SJCRH30 (cell line): Measurements from ENCODE around the gene PRDM12. TPM values are rescaled to one million over a fixed set of nuclear protein-coding genes. Genes with fewer than 3 reads are reported as not detected.

Experiments used
- DNase-seq, 2 experiments: peaks; one replicate each; pipeline ENCODE4 v3.0.0-alpha.2; 2015 to 2020
- H3K27ac ChIP-seq: fragments of 250-450 bp; sonication (Bioruptor Pico); 2 replicates; pipeline ENCODE4 v1.5.1; 2020; ENCODE audit warnings: mild to moderate bottlenecking, moderate library complexity
- H3K27me3 ChIP-seq: fragments of 250-450 bp; sonication (Bioruptor Pico); 2 replicates; pipeline ENCODE4 v1.5.1; 2020; ENCODE audit warnings: mild to moderate bottlenecking, moderate library complexity
- H3K36me3 ChIP-seq: fragments of 250-450 bp; sonication (Bioruptor Pico); 2 replicates; pipeline ENCODE4 v1.5.1; 2020; ENCODE audit warnings: mild to moderate bottlenecking, moderate library complexity
- H3K4me1 ChIP-seq: fragments of 250-450 bp; sonication (Bioruptor Pico); 2 replicates; pipeline ENCODE4 v1.5.1; 2020; ENCODE audit warnings: mild to moderate bottlenecking, moderate library complexity
- H3K4me3 ChIP-seq: fragments of 250-450 bp; sonication (Bioruptor Pico); 2 replicates; pipeline ENCODE4 v1.5.1; 2020; ENCODE audit warnings: mild to moderate bottlenecking, moderate library complexity
- H3K9me3 ChIP-seq: fragments of 250-450 bp; sonication (Bioruptor Pico); replicated peaks from 2 replicates; pipeline ENCODE4 v1.5.1; 2020; ENCODE audit warnings: mild to moderate bottlenecking, moderate library complexity
- total RNA-seq: library from RNA; depleted of rRNA; stranded (reverse); fragments of >200 nt; shearing (Covaris generic); gene quantifications from 2 replicates; pipeline ENCODE4 v1.2.3, GENCODE V29; 2014

PRDM12 gene
- total RNA-seq, 1 experiment from 2014 or later = 31.8 TPM

- Histone ChIP-seq H3K4me1 (peaks cover 18% of the 10 kb centered on the region), H3K36me3 (peaks cover 81% of the 10 kb centered on the region), H3K27ac (no peak overlapping the region), H3K27me3 (no peaks in the 10 kb centered on the region), H3K4me3 (no peak overlapping the region), H3K9me3 (no peaks in the 10 kb centered on the region)
- no peak for DNase-seq
Measured at GRCh38 chr9:130699047-130699446, 34.7 kb downstream of the PRDM12 start.

- Histone ChIP-seq H3K4me1 (peaks cover 14% of the 10 kb centered on the region), H3K36me3 (peaks cover 83% of the 10 kb centered on the region), H3K9me3 (no peaks in the 10 kb centered on the region), H3K4me3 (no peak overlapping the region), H3K27ac (no peak overlapping the region), H3K27me3 (no peaks in the 10 kb centered on the region)
- DNase-seq = peak; percentile 85 to 93
Measured at GRCh38 chr9:130701059-130702022, 36.9 kb downstream of the PRDM12 start.

- Histone ChIP-seq H3K36me3 (peaks cover 62% of the 10 kb centered on the region), H3K27me3 (no peaks in the 10 kb centered on the region), H3K4me1 (peaks cover 7% of the 10 kb centered on the region), H3K4me3 (no peak overlapping the region), H3K27ac (no peak overlapping the region), H3K9me3 (no peaks in the 10 kb centered on the region)
- no peak for DNase-seq
Measured at GRCh38 chr9:130703501-130703900, 39.1 kb downstream of the PRDM12 start.

- Histone ChIP-seq H3K36me3 (peaks cover 26% of the 10 kb centered on the region), H3K27me3 (no peaks in the 10 kb centered on the region), H3K9me3 (no peaks in the 10 kb centered on the region), H3K4me3 (no peak overlapping the region), H3K27ac (no peak overlapping the region), H3K4me1 (peaks cover 3% of the 10 kb centered on the region; the same call in 1 of the 2 replicates)
- DNase-seq = peak; percentile 72 to 88
Measured at GRCh38 chr9:130707225-130707976, 43.0 kb downstream of the PRDM12 start.

- no peaks in the 10 kb centered on the region for H3K36me3 ChIP-seq
- no peak overlapping the region for H3K4me3 ChIP-seq
- no peak for DNase-seq
- H3K4me1 ChIP-seq = peaks cover 3% of the 10 kb centered on the region; the same call in 1 of the 2 replicates
- H3K27ac ChIP-seq = no peak overlapping the region
- no peaks in the 10 kb centered on the region for H3K9me3 ChIP-seq
- no peaks in the 10 kb centered on the region for H3K27me3 ChIP-seq
Measured at GRCh38 chr9:130710822-130711352, 46.5 kb downstream of the PRDM12 start.

GRCh38 chr9:130711469-130711868 lies 47.1 kb downstream of the PRDM12 start:
- Histone ChIP-seq H3K9me3 (no peaks in the 10 kb centered on the region), H3K36me3 (no peaks in the 10 kb centered on the region), H3K27me3 (no peaks in the 10 kb centered on the region), H3K27ac (no peak overlapping the region), H3K4me3 (no peak overlapping the region), H3K4me1 (peaks cover 3% of the 10 kb centered on the region; the same call in 1 of the 2 replicates)
- no peak for DNase-seq

- Histone ChIP-seq H3K36me3 (no peaks in the 10 kb centered on the region), H3K4me1 (peaks cover 3% of the 10 kb centered on the region; the same call in 1 of the 2 replicates), H3K27ac (peak overlapping the region; percentile 72), H3K27me3 (no peaks in the 10 kb centered on the region), H3K4me3 (peak overlapping the region; percentile 76), H3K9me3 (no peaks in the 10 kb centered on the region)
- DNase-seq = peak; percentile 99 to 100
Measured at GRCh38 chr9:130712564-130713285, 48.3 kb downstream of the PRDM12 start.

- H3K4me1 ChIP-seq = peaks cover 3% of the 10 kb centered on the region; the same call in 1 of the 2 replicates
- H3K9me3 ChIP-seq = no peaks in the 10 kb centered on the region
- DNase-seq = peak; percentile 39 to 60
- peak overlapping the region; percentile 72 for H3K27ac ChIP-seq
- no peaks in the 10 kb centered on the region for H3K27me3 ChIP-seq
- H3K4me3 ChIP-seq = peak overlapping the region; percentile 76
- H3K36me3 ChIP-seq = no peaks in the 10 kb centered on the region
Measured at GRCh38 chr9:130713286-130713960, 49.0 kb downstream of the PRDM12 start.

GRCh38 chr9:130714586-130715110 lies 50.3 kb downstream of the PRDM12 start:
- no peak for DNase-seq
- peak overlapping the region; percentile 76 for H3K4me3 ChIP-seq
- no peaks in the 10 kb centered on the region for H3K36me3 ChIP-seq
- peaks cover 3% of the 10 kb centered on the region; the same call in 1 of the 2 replicates for H3K4me1 ChIP-seq
- H3K27me3 ChIP-seq = no peaks in the 10 kb centered on the region
- no peak overlapping the region for H3K27ac ChIP-seq
- H3K9me3 ChIP-seq = no peaks in the 10 kb centered on the region

- Histone ChIP-seq H3K36me3 (no peaks in the 10 kb centered on the region), H3K27ac (no peak overlapping the region), H3K4me3 (peak overlapping the region; percentile 76), H3K9me3 (no peaks in the 10 kb centered on the region), H3K4me1 (peaks cover 3% of the 10 kb centered on the region; the same call in 1 of the 2 replicates), H3K27me3 (no peaks in the 10 kb centered on the region)
- DNase-seq = no peak
Measured at GRCh38 chr9:130715270-130715669, 50.9 kb downstream of the PRDM12 start.

GRCh38 chr9:130718562-130718961 lies 54.2 kb downstream of the PRDM12 start:
- Histone ChIP-seq H3K36me3 (no peaks in the 10 kb centered on the region), H3K4me1 (no peaks in the 10 kb centered on the region; the same call in 1 of the 2 replicates), H3K9me3 (no peaks in the 10 kb centered on the region), H3K27ac (no peak overlapping the region), H3K27me3 (no peaks in the 10 kb centered on the region), H3K4me3 (no peak overlapping the region)
- DNase-seq = no peak

GRCh38 chr9:130720762-130721161 lies 56.4 kb downstream of the PRDM12 start:
- Histone ChIP-seq H3K27ac (no peak overlapping the region), H3K4me3 (no peak overlapping the region), H3K9me3 (no peaks in the 10 kb centered on the region), H3K36me3 (no peaks in the 10 kb centered on the region), H3K27me3 (no peaks in the 10 kb centered on the region), H3K4me1 (no peaks in the 10 kb centered on the region; the same call in 1 of the 2 replicates)
- no peak for DNase-seq

- Histone ChIP-seq H3K4me1 (peaks cover 11% of the 10 kb centered on the region), H3K27me3 (no peaks in the 10 kb centered on the region), H3K9me3 (no peaks in the 10 kb centered on the region), H3K4me3 (no peak overlapping the region), H3K36me3 (no peaks in the 10 kb centered on the region), H3K27ac (no peak overlapping the region)
- no peak for DNase-seq
Measured at GRCh38 chr9:130728721-130729120, 64.3 kb downstream of the PRDM12 start.
